Left lung (tissue), 10 donors: ENCODE measurements around the gene MRPL47. TPM values are rescaled to one million over a fixed set of nuclear protein-coding genes. Genes with fewer than 3 reads are reported as not detected.
A peak's percentile ranks its signal among the peaks of the same experiment; 100 is the strongest.

ENCODE experiments used
- ATAC-seq: fragments of 200-7000 bp; cut with Tn5 transposase; one replicate; pipeline ENCODE4 v1.9.1; 2020; ENCODE audit warnings: moderate library complexity
- DNase-seq, 4 donors: peaks; one replicate each; pipeline ENCODE4 v3.0.0-alpha.2; 2013 to 2020
- H3K27ac ChIP-seq, 2 donors: fragments of 200-600 bp; sonication (generic) in 1 of 2; one replicate each; pipeline versions ENCODE4 v1.5.0 to v1.8.0; 2020 to 2021
- H3K27me3 ChIP-seq, 2 donors: fragments of 200-600 bp; sonication (generic) in 1 of 2; one replicate each; pipeline versions ENCODE4 v1.5.0 to v1.8.0; 2020 to 2021
- H3K36me3 ChIP-seq, 2 donors: fragments of 200-600 bp; sonication (generic) in 1 of 2; one replicate each; pipeline versions ENCODE4 v1.5.0 to v1.8.0; 2020 to 2021
- H3K4me1 ChIP-seq, 2 donors: fragments of 200-600 bp; one replicate each; pipeline ENCODE4 v1.8.0; 2021
- H3K4me3 ChIP-seq, 2 donors: fragments of 200-600 bp; sonication (generic) in 1 of 2; one replicate each; pipeline versions ENCODE4 v1.5.0 to v1.8.0; 2020 to 2021; ENCODE audit warnings: mild to moderate bottlenecking in 1 of 2
- H3K9me3 ChIP-seq, 2 donors: fragments of 200-600 bp; sonication (generic) in 1 of 2; one replicate each; pipeline versions ENCODE4 v1.5.0 to v1.8.0; 2020 to 2021
- CTCF ChIP-seq, 2 donors: fragments of 200-600 bp; sonication (generic) in 1 of 2; IDR thresholded peaks; one replicate each; pipeline versions ENCODE4 v1.5.0 to v1.8.0; 2021; ENCODE audit warnings: antibody characterized with exemption in 2 of 2
- intact Hi-C, 2 donors: fragments of 100-400 bp; cut with DNase I; formaldehyde crosslinking; loops; one replicate each; pipeline versions ENCODE4 v1.11.2 to v1.14.2; 2022
- polyA plus RNA-seq, 6 donors: library from polyadenylated mRNA; unstranded; fragments of 120-200 nt; gene quantifications; one replicate each; pipeline ENCODE4 v1.2.1, GENCODE V29; 2013; ENCODE audit not compliant: insufficient read length in 6 of 6
- total RNA-seq, 2 donors: library from RNA; stranded (reverse); fragmentation: NEBNext Ultra II Directional; extraction: Animal tissue kit (Norgen Biotek cat#: 25700); gene quantifications; one replicate each; pipeline ENCODE4 v1.2.1, GENCODE V29; 2021
- donor health status: DM: no; HTN: yes; CAD: no.
- donor health status: DM: no; HTN: no; CAD: no.

Gene MRPL47
- total and polyA plus RNA-seq, 8 donors = 27.7 to 49.4 (median 46.4) TPM

DNA sequence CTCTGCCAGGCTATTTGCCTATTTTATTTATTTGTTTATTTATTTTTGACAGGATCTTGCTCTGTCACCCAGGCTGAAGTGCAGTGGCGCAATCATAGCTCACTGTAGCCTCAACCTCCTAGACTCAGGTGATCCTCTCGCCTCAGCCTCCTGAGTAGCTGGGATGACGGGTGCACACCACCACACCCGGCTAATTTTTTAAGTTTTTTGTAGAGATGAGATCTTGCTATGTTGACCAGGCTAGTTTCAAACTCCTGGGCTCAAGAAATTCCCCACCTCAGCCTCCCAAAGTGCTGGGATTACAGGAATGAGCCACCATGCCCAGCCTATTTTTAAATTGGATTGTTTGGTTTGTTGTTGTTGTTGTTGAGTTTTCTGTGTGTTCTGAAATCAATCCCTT is 5.6 kb upstream of the MRPL47 start:
- Histone ChIP-seq H3K27me3 (no peaks in the 10 kb centered on the region), H3K4me1 (peaks cover 5 to 34% of the 10 kb centered on the region in 2 donors), H3K9me3 (no peaks in the 10 kb centered on the region), H3K4me3 (no peak overlapping the region), H3K27ac (no peak overlapping the region), H3K36me3 (peaks cover 3 to 4% of the 10 kb centered on the region in 2 donors)
- intact Hi-C loops = no loop called here
- no peak for DNase-seq
- TF ChIP-seq CTCF (IDR thresholded peaks at IDR 0.05) = no peak
- no peak for ATAC-seq

DNA sequence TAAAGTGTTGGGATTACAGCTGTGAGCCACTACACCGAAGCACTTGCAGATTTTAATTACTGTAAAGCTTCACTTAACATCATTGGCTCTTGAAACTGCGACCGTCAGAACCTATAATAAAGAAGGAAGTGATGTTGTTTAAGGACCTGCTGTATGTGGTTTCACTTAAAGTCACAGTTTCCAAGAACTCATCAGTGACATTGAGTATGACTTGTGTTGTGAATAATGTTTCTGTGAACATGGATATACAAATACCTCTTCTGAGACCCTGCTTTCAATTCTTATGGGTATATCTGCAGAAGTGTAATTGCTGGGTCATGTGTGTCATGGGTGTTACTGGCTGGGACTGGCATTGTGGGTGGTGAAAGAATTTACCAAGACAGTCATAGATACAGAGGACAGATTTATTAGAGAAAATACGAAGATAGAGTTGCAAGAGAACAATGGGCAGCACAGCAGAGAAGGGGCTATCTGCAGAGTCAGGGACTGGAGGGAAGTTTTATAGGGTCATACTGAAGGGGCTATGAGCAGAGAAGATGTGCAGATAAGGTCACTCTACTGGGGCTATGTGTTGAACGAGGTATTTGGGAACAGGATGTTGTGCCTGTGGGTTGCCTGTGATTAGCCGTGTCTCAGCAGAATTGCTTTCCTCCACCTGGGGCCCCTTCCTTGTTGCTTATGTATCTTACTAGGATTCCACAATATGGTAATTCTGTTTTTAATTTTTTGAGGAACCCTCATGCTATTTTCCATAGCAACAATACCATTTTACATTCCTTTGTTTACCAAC is 4.7 kb upstream of the MRPL47 start:
- intact Hi-C loops = no loop called here
- peaks cover 3 to 4% of the 10 kb centered on the region in 2 donors for H3K36me3 ChIP-seq
- ATAC-seq = no peak
- H3K9me3 ChIP-seq = no peaks in the 10 kb centered on the region
- no peak overlapping the region for H3K4me3 ChIP-seq
- no peaks in the 10 kb centered on the region for H3K27me3 ChIP-seq
- DNase-seq = no peak
- H3K4me1 ChIP-seq = peaks cover 4 to 35% of the 10 kb centered on the region in 2 donors
- H3K27ac ChIP-seq = no peak overlapping the region
- no peak for TF ChIP-seq CTCF (IDR thresholded peaks at IDR 0.05)

- Histone ChIP-seq H3K27ac (no peak overlapping the region), H3K9me3 (no peaks in the 10 kb centered on the region), H3K27me3 (no peaks in the 10 kb centered on the region), H3K36me3 (peaks cover 3 to 11% of the 10 kb centered on the region in 2 donors), H3K4me3 (no peak overlapping the region), H3K4me1 (peaks cover 12 to 47% of the 10 kb centered on the region in 2 donors)
- DNase-seq (no peak), ATAC-seq (no peak)
- TF ChIP-seq CTCF (IDR thresholded peaks at IDR 0.05) = no peak
- intact Hi-C loops = no loop called here
Observed at GRCh38 chr3:179606534-179607085, 2.2 kb upstream of the MRPL47 start.

DNA sequence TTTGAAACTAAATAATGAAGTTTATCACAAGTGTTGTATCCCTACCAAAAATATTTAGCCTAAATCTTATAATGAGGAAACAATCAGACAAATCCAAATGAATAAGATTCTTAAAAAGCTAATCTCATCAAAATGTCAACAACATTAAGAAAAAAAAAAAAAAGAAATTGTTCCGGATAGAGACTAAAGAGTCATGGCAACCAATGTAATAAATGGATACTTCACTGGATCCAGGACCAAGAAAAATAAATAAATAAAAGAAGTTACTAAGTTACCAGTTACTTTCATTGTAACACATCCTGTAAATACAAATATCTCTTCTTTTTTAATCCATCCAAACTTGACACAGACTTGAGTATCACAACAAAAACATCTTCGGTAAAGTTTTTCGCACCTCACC is 607 bp downstream of the MRPL47 start:
- DNase-seq = no peak
- no peaks in the 10 kb centered on the region for H3K27me3 ChIP-seq
- peaks cover 12 to 37% of the 10 kb centered on the region in 2 donors for H3K4me1 ChIP-seq
- TF ChIP-seq CTCF (IDR thresholded peaks at IDR 0.05) = no peak
- peak overlapping the region; percentile 87 to 95 for H3K27ac ChIP-seq
- peaks cover 0 to 35% of the 10 kb centered on the region in 2 donors for H3K36me3 ChIP-seq
- intact Hi-C loops = no loop called here
- peak; percentile 2 for ATAC-seq
- peak overlapping the region; percentile 78 to 83 for H3K4me3 ChIP-seq
- no peaks in the 10 kb centered on the region for H3K9me3 ChIP-seq

- Histone ChIP-seq H3K4me3 (peak overlapping the region; percentile 78 to 83), H3K27ac (no peak overlapping the region), H3K9me3 (no peaks in the 10 kb centered on the region), H3K4me1 (peaks cover 12 to 34% of the 10 kb centered on the region in 2 donors), H3K36me3 (peaks cover 0 to 40% of the 10 kb centered on the region in 2 donors), H3K27me3 (no peaks in the 10 kb centered on the region)
- intact Hi-C loops = no loop called here
- TF ChIP-seq CTCF (IDR thresholded peaks at IDR 0.05) = no peak
- no peak for DNase-seq
- no peak for ATAC-seq
Observed at GRCh38 chr3:179603321-179603720, 1.1 kb downstream of the MRPL47 start.
